Cardiac fibroblast (primary cell): ENCODE results near the gene CNTNAP3B.
"Not testable (repeated sequence)": the region's sequence is repeated elsewhere in the genome, so short reads cannot be mapped to it uniquely, and the experiment has no call there.

ENCODE experiments used
- DNase-seq, 2 donors: peaks; one replicate each; pipeline versions ENCODE4 v3.0.0 to v3.0.0-alpha.2; 2010; ENCODE audit warnings: low read depth in 2 of 2
- H3K4me3 ChIP-seq, 2 donors: replicated peaks in 1 of 2; 1 replicate in 1 of 2; 2 replicates in 1 of 2; pipeline ENCODE4 v1.5.1; 2011; ENCODE audit warnings: low read depth in 2 of 2, low read length in 2 of 2, mild to moderate bottlenecking in 2 of 2, moderate library complexity in 1 of 2
- CTCF ChIP-seq: IDR thresholded peaks from one replicate; pipeline ENCODE4 v1.5.1; 2011; ENCODE audit warnings: low read depth, mild to moderate bottlenecking, low read length, inconsistent platforms

The CNTNAP3B gene

GRCh38 chr9:42129073-42129729 is at the start of gene CNTNAP3B:
CNTNAP3B (minus strand) TSS chr9:42129426; CDS start chr9:42129094, 332 bp downstream.
- peak in 1 of 2 donors; percentile 5 for DNase-seq
- peak within 1 kb of the TSS in 1 of 2 donors; percentile 57 for H3K4me3 ChIP-seq

GRCh38 chr9:42160299-42160698 is 31.1 kb upstream of the CNTNAP3B start:
- peak; percentile 26 to 33 for DNase-seq
- not testable (repeated sequence) for H3K4me3 ChIP-seq
- peak; percentile 30 for TF ChIP-seq CTCF

- peak; percentile 33 to 63 for DNase-seq
- peak overlapping the region; percentile 11 to 57 for H3K4me3 ChIP-seq
These were observed 2.0 kb downstream of the CNTNAP3B start for GRCh38 chr9:42127056-42127841.

- DNase-seq = peak; percentile 8 to 46
- H3K4me3 ChIP-seq = not testable (repeated sequence)
These were observed 8.2 kb downstream of the CNTNAP3B start for GRCh38 chr9:42121007-42121406.

- DNase-seq, H3K4me3 ChIP-seq: not testable (repeated sequence)
These were observed 33.3 kb downstream of the CNTNAP3B start for GRCh38 chr9:42095929-42096328.

GRCh38 chr9:42084559-42084952 is 44.7 kb downstream of the CNTNAP3B start:
- not testable (repeated sequence) for H3K4me3 ChIP-seq, DNase-seq

GRCh38 chr9:42083877-42084558 is 45.2 kb downstream of the CNTNAP3B start:
- not testable (repeated sequence) for DNase-seq, H3K4me3 ChIP-seq

- DNase-seq = peak in 1 of 2 donors; percentile 15
- H3K4me3 ChIP-seq = not testable (repeated sequence)
These were observed 48.9 kb downstream of the CNTNAP3B start for GRCh38 chr9:42080376-42080775.

- DNase-seq, H3K4me3 ChIP-seq: not testable (repeated sequence)
These were observed 54.4 kb downstream of the CNTNAP3B start for GRCh38 chr9:42074868-42075267.

- not testable (repeated sequence) for H3K4me3 ChIP-seq
These were observed 58.2 kb downstream of the CNTNAP3B start for GRCh38 chr9:42071026-42071425.

GRCh38 chr9:42070035-42070799 is 59.0 kb downstream of the CNTNAP3B start:
- H3K4me3 ChIP-seq, DNase-seq: not testable (repeated sequence)

More at GRCh38 chr9:42071026-42071425, 58.2 kb downstream of the CNTNAP3B start:
- DNase-seq = not testable (repeated sequence)

- not testable (repeated sequence) for DNase-seq, H3K4me3 ChIP-seq
These were observed 75.4 kb downstream of the CNTNAP3B start for GRCh38 chr9:42053874-42054273.

- DNase-seq = not testable (repeated sequence)
These were observed 78.5 kb downstream of the CNTNAP3B start for GRCh38 chr9:42050701-42051100.

GRCh38 chr9:42044422-42045010 is 84.7 kb downstream of the CNTNAP3B start:
- not testable (repeated sequence) for DNase-seq, H3K4me3 ChIP-seq

More at GRCh38 chr9:42050701-42051100, 78.5 kb downstream of the CNTNAP3B start:
- H3K4me3 ChIP-seq = not testable (repeated sequence)

- DNase-seq, H3K4me3 ChIP-seq: not testable (repeated sequence)
These were observed 95.7 kb downstream of the CNTNAP3B start for GRCh38 chr9:42033541-42033940.

GRCh38 chr9:42020639-42021038 is 108.6 kb downstream of the CNTNAP3B start:
- not testable (repeated sequence) for DNase-seq, H3K4me3 ChIP-seq
